Heart left ventricle (tissue), 16 donors: ENCODE results near the gene TMEM239. TPM values are rescaled to one million over a fixed set of nuclear protein-coding genes. Genes with fewer than 3 reads are reported as not detected.
A peak's percentile ranks its signal among the peaks of the same experiment; 100 is the strongest.

Experiments
- ATAC-seq, 4 donors: fragments of 200-7000 bp; cut with Tn5 transposase; one replicate each; pipeline ENCODE4 v1.9.1; 2020 to 2022; ENCODE audit warnings: moderate library complexity in 4 of 4, mild to moderate bottlenecking in 3 of 4, moderate number of reproducible peaks in 1 of 4
- DNase-seq, 5 donors: peaks; one replicate each; pipeline ENCODE4 v3.0.0-alpha.2; 2020
- H3K27ac ChIP-seq, 12 donors: fragments of 200-600 bp; sonication (generic) in 4 of 12; one replicate each; pipeline versions ENCODE4 v1.5.0 to v1.8.0; 2016 to 2022; ENCODE audit warnings: mild to moderate bottlenecking in 2 of 12
- H3K27me3 ChIP-seq, 9 donors: fragments of 200-600 bp; sonication (generic) in 2 of 9; one replicate each; pipeline versions ENCODE4 v1.5.1 to v1.8.0; 2016 to 2022; ENCODE audit warnings: mild to moderate bottlenecking in 3 of 9
- H3K36me3 ChIP-seq, 9 donors: fragments of 200-600 bp; sonication (generic) in 2 of 9; one replicate each; pipeline versions ENCODE4 v1.5.0 to v1.8.0; 2018 to 2022; ENCODE audit warnings: mild to moderate bottlenecking in 2 of 9
- H3K4me1 ChIP-seq, 12 donors: fragments of 200-600 bp; sonication (generic) in 4 of 12; one replicate each; pipeline versions ENCODE4 v1.5.0 to v1.8.0; 2016 to 2022; ENCODE audit warnings: mild to moderate bottlenecking in 3 of 12
- H3K4me3 ChIP-seq, 12 donors: fragments of 200-600 bp; sonication (generic) in 4 of 12; one replicate each; pipeline versions ENCODE4 v1.5.0 to v1.8.0; 2017 to 2022; ENCODE audit warnings: mild to moderate bottlenecking in 9 of 12, moderate library complexity in 4 of 12
- H3K9me3 ChIP-seq, 12 donors: fragments of 200-600 bp; sonication (generic) in 4 of 12; one replicate each; pipeline versions ENCODE4 v1.5.0 to v1.8.0; 2016 to 2022; ENCODE audit warnings: mild to moderate bottlenecking in 1 of 12
- POLR2A ChIP-seq, 2 donors: fragments of 450-650 bp; IDR thresholded peaks; one replicate each; pipeline ENCODE4 v1.6.1; 2017; ENCODE audit warnings: antibody characterized with exemption in 2 of 2, mild to moderate bottlenecking in 2 of 2, moderate library complexity in 2 of 2
- WGBS, 4 donors: extraction: QIAGEN DNeasy Blood & Tissue Kit in 2 of 4; methylation state at CpG; one replicate each; pipeline versions ENCODE4 v1.1.5 to v1.1.7; 2013 to 2018; 5-methylcytosine and 5-hydroxymethylcytosine counted together
- intact Hi-C, 10 donors: fragments of 100-400 bp; cut with DNase I; formaldehyde crosslinking; loops; one replicate each; pipeline versions ENCODE4 v1.11.1 to v1.14.2; 2022
- polyA plus RNA-seq, 2 donors: library from polyadenylated mRNA; stranded (reverse); fragments of 200-250 nt; gene quantifications; one replicate each; pipeline ENCODE4 v1.2.3, GENCODE V29; 2013
- total RNA-seq, 9 donors: library from RNA; depleted of rRNA in 2 of 9; stranded (reverse); fragments of >200 nt in 2 of 9; fragmentation: NEBNext Ultra II Directional in 3 of 9; extraction: Animal tissue kit (Norgen Biotek cat#: 25700) in 3 of 9; gene quantifications; one replicate each; pipeline versions ENCODE4 v1.1.0 to v1.2.4, GENCODE V29; 2016 to 2023
- TF ChIP-seq, protein P1 (sequence below), 12 donors: fragments of 200-600 bp; sonication (generic) in 4 of 12; IDR thresholded peaks; one replicate each; pipeline versions ENCODE4 v1.5.0 to v1.8.0; 2018 to 2022; ENCODE audit warnings: antibody characterized with exemption in 12 of 12, mild to moderate bottlenecking in 5 of 12
- donor health status: ischemic (EF 13 %, LVEDD 7.1; RV severe dilation, severe dysfunction).
- donor health status: healthy with polysubstance abuse.
- donor health status: DM: no; HTN: yes; CAD: no.
- donor health status: DM: no; HTN: no; CAD: no.
- donor health status: ischemic (EF 25% LVEDD 6.9; RV normal size, moderate dysfunction).
- donor health status: ischemic (EF 25% LVEDD 5.7; RV mildly dilated, moderate dysfunction).
- donor health status: healthy.
- donor health status: DM: yes; HTN: yes; CAD: no.
- donor health status: ischemic (EF 35%, LVEDD 5.7; RV mildly dilated, moderate dysfunction).
- donor health status: nonischemic (EF 11% LVEDD 7.7; RV severe dilation, severe dysfunction).
- donor health status: DM: yes; HTN: yes; CAD: no.
- donor health status: PGD.
- donor health status: ischemic (EF 29% LVEDD 5.4; RV normal size, mild dysfunction).
- donor health status: nonischemic (EF 23%, LVEDD 6.1; RV moderate dilation, normal function).

The TMEM239 gene
- total and polyA plus RNA-seq, 11 donors, result not detected

DNA sequence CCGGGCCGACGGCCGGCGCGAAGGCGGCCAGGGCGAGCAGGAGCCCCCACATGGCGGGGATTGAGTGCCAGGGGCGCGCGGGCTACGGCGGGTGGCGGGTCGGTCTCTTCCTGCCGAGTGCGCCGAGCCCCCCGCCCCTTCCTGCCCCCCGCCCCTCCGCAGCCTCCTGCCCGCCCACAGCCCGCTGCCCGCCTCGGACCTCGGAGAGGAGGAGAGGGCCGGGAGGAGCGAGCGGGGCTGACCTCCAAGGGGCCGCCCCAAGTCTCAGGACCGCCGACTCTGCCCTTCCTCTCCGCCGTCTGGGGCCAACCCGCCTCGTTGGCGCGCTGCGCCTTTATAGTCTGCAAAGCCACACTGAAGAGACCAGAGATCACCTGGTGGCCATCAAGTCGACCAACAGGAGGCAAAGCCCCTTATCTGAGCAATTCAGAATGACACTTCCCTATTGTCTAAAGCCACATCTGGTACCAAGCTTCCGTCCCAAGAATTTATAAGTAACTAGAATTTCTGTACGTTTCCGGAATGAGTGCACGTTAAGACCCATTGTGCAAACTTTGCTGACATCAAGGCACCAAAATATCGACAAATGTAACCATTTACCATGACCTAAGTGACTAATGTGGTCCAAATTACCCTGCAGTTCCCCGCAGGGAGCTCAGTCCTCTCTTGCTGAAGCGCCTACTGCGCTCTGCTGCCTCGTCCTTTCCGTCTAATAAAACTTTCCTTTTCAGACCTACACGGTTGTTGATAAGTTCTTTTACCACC, 15.5 kb upstream of the TMEM239 start, which contains the start of gene CPXM1:
Gene CPXM1, minus strand, starts transcription at position 107 of the 765 bp plus-strand sequence. Its CDS starts 55 bp downstream, at position 52.
- H3K9me3 ChIP-seq, result peaks cover 0 to 5% (median 0%) of the 10 kb centered on the region in 12 donors
- intact Hi-C loops, result no loop called here
- H3K4me3 ChIP-seq, result peak within 1 kb of the TSS in 10 of 12 donors; percentile 3 to 50 (median 33)
- no peak for TF ChIP-seq POLR2A (IDR thresholded peaks at IDR 0.05)
- TF ChIP-seq, protein P1, sequence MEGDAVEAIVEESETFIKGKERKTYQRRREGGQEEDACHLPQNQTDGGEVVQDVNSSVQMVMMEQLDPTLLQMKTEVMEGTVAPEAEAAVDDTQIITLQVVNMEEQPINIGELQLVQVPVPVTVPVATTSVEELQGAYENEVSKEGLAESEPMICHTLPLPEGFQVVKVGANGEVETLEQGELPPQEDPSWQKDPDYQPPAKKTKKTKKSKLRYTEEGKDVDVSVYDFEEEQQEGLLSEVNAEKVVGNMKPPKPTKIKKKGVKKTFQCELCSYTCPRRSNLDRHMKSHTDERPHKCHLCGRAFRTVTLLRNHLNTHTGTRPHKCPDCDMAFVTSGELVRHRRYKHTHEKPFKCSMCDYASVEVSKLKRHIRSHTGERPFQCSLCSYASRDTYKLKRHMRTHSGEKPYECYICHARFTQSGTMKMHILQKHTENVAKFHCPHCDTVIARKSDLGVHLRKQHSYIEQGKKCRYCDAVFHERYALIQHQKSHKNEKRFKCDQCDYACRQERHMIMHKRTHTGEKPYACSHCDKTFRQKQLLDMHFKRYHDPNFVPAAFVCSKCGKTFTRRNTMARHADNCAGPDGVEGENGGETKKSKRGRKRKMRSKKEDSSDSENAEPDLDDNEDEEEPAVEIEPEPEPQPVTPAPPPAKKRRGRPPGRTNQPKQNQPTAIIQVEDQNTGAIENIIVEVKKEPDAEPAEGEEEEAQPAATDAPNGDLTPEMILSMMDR (IDR thresholded peaks at IDR 0.05), result no peak
- ATAC-seq (peak in 1 of 4 donors; percentile 38), DNase-seq (no peak)
- H3K4me1 ChIP-seq, result peaks cover 0 to 25% (median 0%) of the 10 kb centered on the region in 12 donors
- H3K36me3 ChIP-seq, result no peaks in the 10 kb centered on the region
- H3K27ac ChIP-seq, result no peak within 1 kb of the TSS
- 0 to 3% (median 1%) methylated on average over 24 to 52 of the region's 52 CpGs for WGBS, 4 donors
- peaks cover 27 to 98% (median 79%) of the 10 kb centered on the region in 9 donors for H3K27me3 ChIP-seq

DNA sequence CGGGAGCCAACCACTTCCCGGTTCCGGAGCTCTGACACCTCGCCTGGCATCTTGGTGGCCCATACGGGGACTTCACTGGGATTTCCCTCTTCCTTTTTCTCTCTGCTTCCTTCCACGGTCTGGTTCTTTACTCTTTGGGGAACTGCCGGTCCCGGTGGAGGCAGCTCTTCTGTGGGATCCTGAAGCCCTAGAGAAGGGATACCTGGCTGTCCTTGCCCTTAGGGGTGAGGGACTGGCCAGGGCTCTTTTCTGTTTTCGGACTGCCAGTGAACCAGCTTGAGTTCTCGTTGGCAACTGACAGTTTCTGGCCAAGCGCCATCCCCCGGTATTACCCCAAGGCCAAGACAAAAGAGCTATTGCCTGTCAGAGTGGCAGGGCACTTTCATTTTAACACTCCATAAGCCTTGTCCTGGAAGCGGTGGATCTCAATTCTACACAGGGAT, 14.9 kb upstream of the TMEM239 start:
- peaks cover 0 to 5% (median 0%) of the 10 kb centered on the region in 12 donors for H3K9me3 ChIP-seq
- peaks cover 29 to 98% (median 80%) of the 10 kb centered on the region in 9 donors for H3K27me3 ChIP-seq
- peaks cover 0 to 26% (median 0%) of the 10 kb centered on the region in 12 donors for H3K4me1 ChIP-seq
- TF ChIP-seq, protein P1 (IDR thresholded peaks at IDR 0.05), result no peak
- TF ChIP-seq POLR2A (IDR thresholded peaks at IDR 0.05), result no peak
- H3K27ac ChIP-seq, result no peak overlapping the region
- peak overlapping the region in 1 of 12 donors; percentile 50 for H3K4me3 ChIP-seq
- ATAC-seq (no peak), DNase-seq (no peak)
- H3K36me3 ChIP-seq, result no peaks in the 10 kb centered on the region
- intact Hi-C loops, result no loop called here
- WGBS, 4 donors, result 5 to 13% (median 9%) methylated on average over 13 of the region's 13 CpGs

DNA sequence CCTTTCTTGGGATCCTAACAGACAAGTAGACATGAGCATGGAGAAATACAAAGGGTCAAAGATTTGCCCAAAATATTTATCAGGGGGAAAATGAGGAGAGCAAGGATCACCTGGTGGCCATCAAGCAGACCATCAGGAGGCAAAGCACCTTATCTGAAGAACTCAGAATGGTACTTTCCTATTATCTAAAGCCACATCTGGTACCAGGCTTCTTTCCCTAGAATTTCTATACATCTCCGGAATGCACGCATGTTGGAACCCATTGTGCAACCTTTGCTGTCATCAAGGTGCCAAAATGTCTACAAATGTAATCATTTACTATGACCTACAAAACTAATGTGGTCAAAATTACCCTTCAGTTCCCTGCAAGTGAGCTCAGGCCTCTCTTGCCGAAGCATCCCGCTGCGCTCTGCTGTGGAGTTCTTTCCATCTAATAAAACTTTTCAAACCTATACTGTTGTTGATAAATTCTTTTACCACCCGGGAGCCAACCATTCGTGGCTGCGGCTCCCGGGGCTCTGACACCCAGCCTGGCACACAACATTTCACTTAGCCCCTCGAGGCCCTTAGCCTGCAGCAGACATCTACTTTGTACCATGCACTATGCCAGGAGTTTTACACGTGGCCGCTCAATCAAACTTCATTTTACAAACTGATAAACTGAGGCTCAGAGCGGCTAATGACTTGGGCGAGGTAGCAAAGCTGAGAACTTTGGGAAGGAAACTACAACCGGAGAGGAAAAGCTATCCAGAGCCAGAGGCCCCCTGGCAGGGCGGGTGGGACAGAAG, 11.9 kb upstream of the TMEM239 start:
- 46 to 52% (median 51%) methylated on average over 16 of the region's 16 CpGs for WGBS, 4 donors
- peaks cover 0 to 5% (median 0%) of the 10 kb centered on the region in 12 donors for H3K9me3 ChIP-seq
- no peak for DNase-seq

More for the DNA sequence above, 11.9 kb upstream of the TMEM239 start:
- no peak overlapping the region for H3K4me3 ChIP-seq
- no peaks in the 10 kb centered on the region for H3K36me3 ChIP-seq
- TF ChIP-seq, protein P1 (IDR thresholded peaks at IDR 0.05), result no peak
- no peak for TF ChIP-seq POLR2A (IDR thresholded peaks at IDR 0.05)
- intact Hi-C loops, result no loop called here
- ATAC-seq, result no peak
- peaks cover 0 to 26% (median 0%) of the 10 kb centered on the region in 12 donors for H3K4me1 ChIP-seq
- H3K27me3 ChIP-seq, result peaks cover 31 to 98% (median 72%) of the 10 kb centered on the region in 9 donors
- H3K27ac ChIP-seq, result no peak overlapping the region
